ENCODE measurements around the gene CBX6.

DNA sequence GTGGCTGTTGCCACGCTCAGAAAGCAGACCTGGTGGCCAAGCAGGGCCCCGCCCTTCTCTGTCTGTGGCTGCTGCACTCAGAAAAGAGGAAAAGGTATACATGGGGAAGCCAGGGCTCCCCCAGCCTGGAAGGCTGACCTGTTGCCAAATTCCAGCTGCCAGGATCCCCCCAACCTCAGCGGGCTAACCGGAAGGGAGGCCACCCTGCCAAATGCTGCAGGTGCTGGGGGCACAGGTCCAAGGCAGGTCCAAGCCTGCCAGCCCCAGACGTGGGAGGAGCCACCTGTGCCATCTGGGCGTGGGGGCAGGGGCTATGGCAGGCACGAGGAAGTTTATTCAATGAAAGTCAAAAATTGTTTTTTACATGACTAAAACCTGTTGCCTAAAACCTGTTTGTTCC is 30.8 kb downstream of the CBX6 start:
- TF ChIP-seq EZH2 (IDR thresholded peaks at IDR 0.05; ENCODE audit: borderline replicate concordance, low read depth, low read length, poor library complexity, severe bottlenecking), result no peak
- TF ChIP-seq, protein P1, sequence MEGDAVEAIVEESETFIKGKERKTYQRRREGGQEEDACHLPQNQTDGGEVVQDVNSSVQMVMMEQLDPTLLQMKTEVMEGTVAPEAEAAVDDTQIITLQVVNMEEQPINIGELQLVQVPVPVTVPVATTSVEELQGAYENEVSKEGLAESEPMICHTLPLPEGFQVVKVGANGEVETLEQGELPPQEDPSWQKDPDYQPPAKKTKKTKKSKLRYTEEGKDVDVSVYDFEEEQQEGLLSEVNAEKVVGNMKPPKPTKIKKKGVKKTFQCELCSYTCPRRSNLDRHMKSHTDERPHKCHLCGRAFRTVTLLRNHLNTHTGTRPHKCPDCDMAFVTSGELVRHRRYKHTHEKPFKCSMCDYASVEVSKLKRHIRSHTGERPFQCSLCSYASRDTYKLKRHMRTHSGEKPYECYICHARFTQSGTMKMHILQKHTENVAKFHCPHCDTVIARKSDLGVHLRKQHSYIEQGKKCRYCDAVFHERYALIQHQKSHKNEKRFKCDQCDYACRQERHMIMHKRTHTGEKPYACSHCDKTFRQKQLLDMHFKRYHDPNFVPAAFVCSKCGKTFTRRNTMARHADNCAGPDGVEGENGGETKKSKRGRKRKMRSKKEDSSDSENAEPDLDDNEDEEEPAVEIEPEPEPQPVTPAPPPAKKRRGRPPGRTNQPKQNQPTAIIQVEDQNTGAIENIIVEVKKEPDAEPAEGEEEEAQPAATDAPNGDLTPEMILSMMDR (conservative IDR thresholded peaks at IDR 0.05; ENCODE audit: low read depth, low read length), result no peak

Measured in A673 (cell line).